ENCODE results near the gene CCDC28B.
A peak's percentile ranks its signal among the peaks of the same experiment; 100 is the strongest.

CCDC28B gene

GRCh38 chr1:32223683-32224082 is 23.3 kb downstream of the CCDC28B start:
- DNase-seq = no peak

GRCh38 chr1:32224285-32224684 is 23.9 kb downstream of the CCDC28B start:
- DNase-seq = no peak

GRCh38 chr1:32228771-32229170 is 28.4 kb downstream of the CCDC28B start:
- no peak for DNase-seq

GRCh38 chr1:32231843-32232432 is 31.5 kb downstream of the CCDC28B start:
- DNase-seq = no peak

GRCh38 chr1:32232558-32233304 is 32.3 kb downstream of the CCDC28B start:
- peak; percentile 33 for DNase-seq

GRCh38 chr1:32234792-32235191 is 34.4 kb downstream of the CCDC28B start:
- DNase-seq = no peak

GRCh38 chr1:32239337-32239736 is 38.9 kb downstream of the CCDC28B start:
- DNase-seq = peak; percentile 42

GRCh38 chr1:32239790-32240139 is 39.4 kb downstream of the CCDC28B start:
- DNase-seq = peak; percentile 44

GRCh38 chr1:32240140-32240951 is 40.0 kb downstream of the CCDC28B start:
- DNase-seq = peak; percentile 93

- DNase-seq = peak; percentile 50
Measured at GRCh38 chr1:32241001-32241763, 40.8 kb downstream of the CCDC28B start.

- no peak for DNase-seq
Measured at GRCh38 chr1:32242341-32242851, 42.0 kb downstream of the CCDC28B start.

GRCh38 chr1:32246888-32247273 is 46.5 kb downstream of the CCDC28B start, which contains the start of gene FAM167B:
Gene FAM167B (plus strand): TSS chr1:32247222. CDS start chr1:32247422, 200 bp downstream.
- no peak for DNase-seq

- DNase-seq = no peak
Measured at GRCh38 chr1:32247452-32247851, 47.1 kb downstream of the CCDC28B start.

- DNase-seq = peak; percentile 71
Measured at GRCh38 chr1:32247983-32248889, 47.8 kb downstream of the CCDC28B start.

- DNase-seq = no peak
Measured at GRCh38 chr1:32249831-32250525, 49.6 kb downstream of the CCDC28B start.

GRCh38 chr1:32250893-32251716 is 50.7 kb downstream of the CCDC28B start, which contains the start of gene LCK:
Gene LCK (plus strand): TSS chr1:32251265. CDS start chr1:32274330, 23,065 bp downstream.
- no peak for DNase-seq

Measured in NCI-H1105 (cell line).